GM10266 (cell line): ENCODE data around the gene ENTPD1.
"Not testable (repeated sequence)": the region's sequence is repeated elsewhere in the genome, so short reads cannot be mapped to it uniquely, and the experiment has no call there.

Experiments used
- DNase-seq: peaks from one replicate; pipeline ENCODE4 v3.0.0; 2012; ENCODE audit errors: extremely low spot score
- TF ChIP-seq, protein P1 (sequence below): IDR thresholded peaks from 2 replicates; pipeline ENCODE4 v1.5.1; 2012; ENCODE audit warnings: mild to moderate bottlenecking, low read depth; ENCODE audit not compliant: control insufficient read depth, insufficient read depth; ENCODE audit errors: missing control alignments

The ENTPD1 gene

GRCh38 chr10:95761939-95762492 lies 6.1 kb downstream of the ENTPD1 start:
- DNase-seq = no peak
- TF ChIP-seq, protein P1, sequence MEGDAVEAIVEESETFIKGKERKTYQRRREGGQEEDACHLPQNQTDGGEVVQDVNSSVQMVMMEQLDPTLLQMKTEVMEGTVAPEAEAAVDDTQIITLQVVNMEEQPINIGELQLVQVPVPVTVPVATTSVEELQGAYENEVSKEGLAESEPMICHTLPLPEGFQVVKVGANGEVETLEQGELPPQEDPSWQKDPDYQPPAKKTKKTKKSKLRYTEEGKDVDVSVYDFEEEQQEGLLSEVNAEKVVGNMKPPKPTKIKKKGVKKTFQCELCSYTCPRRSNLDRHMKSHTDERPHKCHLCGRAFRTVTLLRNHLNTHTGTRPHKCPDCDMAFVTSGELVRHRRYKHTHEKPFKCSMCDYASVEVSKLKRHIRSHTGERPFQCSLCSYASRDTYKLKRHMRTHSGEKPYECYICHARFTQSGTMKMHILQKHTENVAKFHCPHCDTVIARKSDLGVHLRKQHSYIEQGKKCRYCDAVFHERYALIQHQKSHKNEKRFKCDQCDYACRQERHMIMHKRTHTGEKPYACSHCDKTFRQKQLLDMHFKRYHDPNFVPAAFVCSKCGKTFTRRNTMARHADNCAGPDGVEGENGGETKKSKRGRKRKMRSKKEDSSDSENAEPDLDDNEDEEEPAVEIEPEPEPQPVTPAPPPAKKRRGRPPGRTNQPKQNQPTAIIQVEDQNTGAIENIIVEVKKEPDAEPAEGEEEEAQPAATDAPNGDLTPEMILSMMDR = no peak

GRCh38 chr10:95767884-95768556 lies 12.1 kb downstream of the ENTPD1 start:
- TF ChIP-seq, protein P1 = no peak
- no peak for DNase-seq

DNA sequence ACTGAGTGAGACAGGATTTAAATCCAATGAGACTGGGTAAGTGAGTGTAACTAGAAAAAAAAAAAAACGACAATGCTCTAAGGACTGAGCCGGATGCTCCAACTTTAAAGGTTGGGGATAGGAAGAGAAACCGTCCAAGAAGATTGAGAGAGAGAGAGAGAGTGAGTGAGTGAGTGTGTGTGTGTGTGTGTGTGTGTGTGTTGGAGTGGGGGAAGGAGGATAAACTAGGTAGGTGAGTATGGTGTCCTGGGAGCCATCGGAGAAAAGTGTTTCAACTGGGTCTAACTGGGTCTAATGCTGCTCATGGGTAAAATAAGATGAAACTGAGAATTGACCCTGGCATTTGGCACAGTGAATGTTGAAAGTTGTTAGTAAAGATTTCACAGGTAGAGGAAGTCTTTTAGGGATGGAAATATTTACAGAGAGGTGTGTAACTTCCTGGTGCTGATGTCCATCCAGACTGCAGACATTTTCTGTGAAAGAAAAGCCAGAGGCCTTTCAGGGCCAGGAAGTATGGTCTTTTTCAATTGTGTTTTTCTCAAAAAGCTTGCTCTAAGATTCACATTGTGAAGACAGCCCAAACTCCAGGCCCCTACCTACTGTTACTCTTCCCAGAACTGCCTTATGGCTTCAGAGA lies 14.2 kb downstream of the ENTPD1 start:
- TF ChIP-seq, protein P1 = no peak
- DNase-seq = no peak

DNA sequence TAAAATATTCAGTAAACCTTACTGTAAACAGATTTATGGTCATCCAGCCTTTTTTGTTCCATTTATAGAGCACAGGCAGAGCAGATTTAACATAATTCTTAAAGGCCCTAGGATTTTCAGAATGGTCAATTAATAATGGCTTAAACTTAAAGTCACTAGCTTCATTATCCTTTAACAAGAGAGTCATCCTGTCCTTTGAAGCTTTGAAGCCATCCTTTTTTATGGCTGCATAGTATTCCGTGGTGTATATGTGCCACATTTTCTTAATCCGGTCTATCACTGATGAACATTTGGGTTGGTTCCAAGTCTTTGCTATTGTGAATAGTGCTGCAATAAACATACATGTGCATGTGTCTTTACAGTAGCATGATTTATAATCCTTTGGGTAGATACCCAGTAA lies 17.5 kb downstream of the ENTPD1 start:
- DNase-seq = not testable (repeated sequence)

GRCh38 chr10:95777638-95778037 lies 21.7 kb downstream of the ENTPD1 start:
- not testable (repeated sequence) for DNase-seq

GRCh38 chr10:95782318-95782717 lies 26.4 kb downstream of the ENTPD1 start:
- DNase-seq = no peak
- TF ChIP-seq, protein P1 = no peak

GRCh38 chr10:95783741-95784140 lies 27.8 kb downstream of the ENTPD1 start:
- TF ChIP-seq, protein P1 = no peak

GRCh38 chr10:95784279-95784913 lies 28.4 kb downstream of the ENTPD1 start:
- DNase-seq = no peak
- TF ChIP-seq, protein P1 = no peak

More at GRCh38 chr10:95783741-95784140, 27.8 kb downstream of the ENTPD1 start:
- peak; percentile 38 for DNase-seq
